GM21367 (cell line): ENCODE data around the gene SF1.

ENCODE experiments used
- ATAC-seq: cut with Tn5 transposase; IDR thresholded peaks from one replicate; pipeline ENCODE4 v1.9.1; 2021; ENCODE audit not compliant: unreplicated experiment

The SF1 gene

GRCh38 chr11:64714666-64715065 is 63.7 kb downstream of the SF1 start:
- no peak for ATAC-seq
